NCI-H2107 treated with DMSO at 0.1 percent for 48 hours (cell line): Measurements from ENCODE around the gene GLIPR1L2.
"Not testable (repeated sequence)": the region's sequence is repeated elsewhere in the genome, so short reads cannot be mapped to it uniquely, and the experiment has no call there.

Experiments used
- DNase-seq: peaks from one replicate; lab custom pipeline; 2025; ENCODE audit not compliant: unreplicated experiment; lab: John Stamatoyannopoulos, UW

Gene GLIPR1L2

DNA sequence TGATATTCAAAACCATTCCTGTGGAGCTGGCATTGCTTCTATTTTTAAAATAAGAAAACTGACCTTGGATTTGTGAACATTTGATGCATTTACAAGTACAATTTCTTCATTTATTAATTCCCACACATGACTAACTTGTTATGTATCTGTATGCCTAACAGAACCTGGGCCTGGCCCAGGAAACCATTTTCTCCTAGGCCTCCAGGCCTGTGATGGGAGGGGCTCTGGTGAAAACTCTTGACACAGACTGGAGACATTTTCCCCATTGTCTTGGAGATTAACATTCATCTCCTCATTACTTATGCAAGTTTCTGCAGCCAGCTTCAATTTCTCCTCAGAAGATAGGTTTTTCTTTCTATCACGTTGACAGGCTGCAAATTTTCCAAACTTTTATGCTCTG is 42.0 kb downstream of the GLIPR1L2 start:
- no peak for DNase-seq

- no peak for DNase-seq
Measured at GRCh38 chr12:75437564-75437963, 46.7 kb downstream of the GLIPR1L2 start.

- no peak for DNase-seq
Measured at GRCh38 chr12:75438059-75438754, 47.3 kb downstream of the GLIPR1L2 start.

- no peak for DNase-seq
Measured at GRCh38 chr12:75439048-75439447, 48.2 kb downstream of the GLIPR1L2 start.

DNA sequence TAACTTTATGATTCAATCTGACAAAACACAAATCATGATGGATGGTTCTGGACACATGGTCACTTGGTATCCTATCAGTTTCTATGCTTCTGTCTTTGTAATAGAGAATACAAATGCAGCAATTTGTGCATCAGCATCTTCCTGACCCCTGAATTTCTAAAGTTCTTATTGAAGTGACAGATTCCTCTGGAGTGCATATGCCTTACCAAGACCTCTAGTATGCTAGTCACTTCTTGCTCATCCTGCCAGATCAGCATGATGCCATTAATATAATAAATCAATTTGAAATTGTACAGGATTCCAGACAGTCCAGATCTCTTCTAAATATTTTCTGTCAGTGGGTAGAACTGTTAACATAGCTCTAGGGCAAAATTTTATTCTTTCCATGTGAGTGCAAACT is 49.0 kb downstream of the GLIPR1L2 start:
- no peak for DNase-seq

DNA sequence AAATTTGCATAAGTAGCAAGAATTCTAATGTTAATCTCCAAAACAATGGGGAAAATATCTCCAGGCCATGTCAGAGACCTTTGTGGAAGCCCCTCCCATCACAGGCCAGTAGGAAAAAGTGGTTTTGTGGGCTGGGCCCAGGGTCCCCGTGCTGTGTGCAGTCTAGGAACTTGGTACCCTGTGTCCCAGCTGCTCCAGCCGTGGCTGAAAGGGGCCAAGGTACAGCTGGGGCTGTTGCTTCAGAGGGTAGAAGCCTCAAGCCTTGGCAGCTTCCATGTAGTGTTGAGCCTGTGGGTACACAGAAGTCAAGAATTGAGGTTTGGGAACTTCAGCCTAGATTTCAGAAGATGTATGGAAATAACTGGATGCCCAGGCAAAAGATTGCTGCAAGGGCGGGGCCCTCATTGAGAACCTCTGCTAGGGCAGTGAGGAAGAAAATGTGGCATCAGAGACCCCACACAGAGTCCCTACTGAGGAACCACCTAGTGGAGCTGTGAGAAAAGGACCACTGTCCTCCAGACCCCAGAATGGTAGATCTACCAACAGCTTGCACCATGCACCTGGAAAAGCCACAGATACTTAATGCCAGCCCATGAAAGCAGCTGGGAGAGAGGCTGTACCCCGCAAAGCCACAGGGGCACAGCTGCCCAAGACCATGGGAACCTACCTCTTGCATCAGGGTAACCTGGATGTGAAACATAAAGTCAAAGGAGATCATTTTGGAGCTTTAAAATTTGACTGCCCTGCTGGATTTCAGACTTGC is 51.0 kb downstream of the GLIPR1L2 start:
- DNase-seq = not testable (repeated sequence)

GRCh38 chr12:75442454-75442853 is 51.6 kb downstream of the GLIPR1L2 start:
- not testable (repeated sequence) for DNase-seq

DNA sequence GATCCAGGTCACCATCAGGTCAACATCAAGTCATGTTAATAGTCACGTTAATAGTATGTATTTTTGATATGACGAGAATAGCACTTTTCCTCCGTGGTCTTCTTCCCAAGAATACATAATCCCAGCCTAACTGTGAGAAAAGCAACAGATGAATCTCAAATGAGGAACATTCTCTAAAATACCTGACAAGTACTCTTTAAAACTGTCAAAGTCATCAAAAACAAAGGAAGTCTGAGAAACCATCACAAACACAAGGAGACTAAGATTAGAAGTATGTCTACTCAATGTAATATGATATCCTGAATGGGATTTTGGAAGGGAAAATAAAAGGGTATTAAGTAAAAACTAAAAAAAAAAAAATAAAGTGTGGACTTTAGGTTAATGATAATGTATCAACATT is 52.8 kb downstream of the GLIPR1L2 start:
- no peak for DNase-seq

GRCh38 chr12:75444429-75445136 is 53.7 kb downstream of the GLIPR1L2 start:
- no peak for DNase-seq

- not testable (repeated sequence) for DNase-seq
Measured at GRCh38 chr12:75445137-75445507, 54.2 kb downstream of the GLIPR1L2 start.

DNA sequence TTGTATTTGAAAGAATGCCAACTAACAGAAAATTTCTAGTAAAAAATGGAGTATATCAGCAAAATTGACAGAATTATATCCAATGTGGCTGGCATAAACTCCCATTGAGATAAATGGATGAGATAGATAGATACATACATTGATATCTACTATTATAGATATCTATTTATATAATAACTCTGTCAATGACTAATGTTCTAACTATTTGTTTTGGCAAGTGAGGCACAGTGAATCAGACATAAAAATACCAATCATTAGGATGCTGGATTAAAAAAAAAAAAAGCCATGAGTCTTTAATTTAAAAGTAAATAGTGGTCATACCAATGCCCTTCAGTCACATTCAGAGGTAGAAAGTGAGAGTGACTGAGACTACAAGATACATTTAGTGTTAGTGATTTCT is 56.0 kb downstream of the GLIPR1L2 start:
- DNase-seq = no peak

GRCh38 chr12:75447691-75448393 is 57.0 kb downstream of the GLIPR1L2 start:
- DNase-seq = no peak

DNA sequence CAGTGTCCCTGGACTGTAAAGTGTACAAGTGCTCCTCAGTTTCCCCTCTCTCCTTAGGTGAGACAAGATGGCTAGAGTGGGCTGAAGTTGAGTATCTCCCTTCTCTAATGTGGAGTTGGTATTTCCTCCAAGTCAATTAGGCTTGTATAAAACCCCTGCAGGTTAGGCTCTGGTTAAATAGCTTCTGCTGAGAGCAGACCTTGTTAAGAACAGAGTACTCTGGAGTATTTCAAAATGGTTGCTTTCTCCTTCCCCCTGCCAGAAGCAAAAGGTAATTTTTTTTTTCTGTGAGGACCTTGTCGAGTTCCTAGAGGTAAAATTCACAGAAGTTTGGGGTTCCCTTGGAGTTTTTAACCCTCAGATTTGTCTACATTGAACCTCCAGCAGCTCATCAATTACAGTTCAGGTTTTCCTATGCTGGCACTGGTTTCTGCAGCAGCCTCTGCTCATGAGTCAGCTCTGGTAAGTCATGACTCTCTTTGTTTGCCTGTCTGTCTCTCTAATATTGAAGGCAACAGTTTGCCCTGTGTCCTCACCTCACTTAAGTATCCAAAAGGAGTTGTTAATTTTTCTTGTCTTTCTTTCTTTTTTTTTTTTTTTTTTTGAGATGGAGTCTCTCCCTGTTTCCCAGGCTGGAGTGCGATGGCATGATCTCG is 61.9 kb downstream of the GLIPR1L2 start:
- DNase-seq = no peak

DNA sequence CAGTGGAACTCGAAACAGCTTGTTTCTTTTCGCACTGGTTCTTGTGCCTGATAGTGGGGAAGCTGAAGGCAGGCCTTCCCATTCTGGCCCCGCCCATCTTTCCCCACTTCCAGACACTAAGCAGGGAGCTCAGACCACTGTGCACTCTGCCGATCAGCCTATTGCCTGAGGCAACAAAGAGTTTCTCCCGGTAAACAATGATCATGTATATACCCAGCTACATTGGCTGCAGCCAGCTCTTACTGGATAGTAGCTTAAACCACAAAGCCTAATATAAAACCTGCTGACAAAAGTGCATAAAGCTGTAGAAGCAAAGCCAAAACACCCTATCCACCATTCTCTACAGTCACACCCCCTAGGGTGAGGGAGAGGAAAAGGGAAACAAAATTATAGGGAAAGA is 65.0 kb downstream of the GLIPR1L2 start:
- DNase-seq = no peak

GRCh38 chr12:75457191-75457590 is 66.3 kb downstream of the GLIPR1L2 start:
- DNase-seq = no peak

GRCh38 chr12:75457866-75458265 is 67.0 kb downstream of the GLIPR1L2 start:
- DNase-seq = not testable (repeated sequence)

DNA sequence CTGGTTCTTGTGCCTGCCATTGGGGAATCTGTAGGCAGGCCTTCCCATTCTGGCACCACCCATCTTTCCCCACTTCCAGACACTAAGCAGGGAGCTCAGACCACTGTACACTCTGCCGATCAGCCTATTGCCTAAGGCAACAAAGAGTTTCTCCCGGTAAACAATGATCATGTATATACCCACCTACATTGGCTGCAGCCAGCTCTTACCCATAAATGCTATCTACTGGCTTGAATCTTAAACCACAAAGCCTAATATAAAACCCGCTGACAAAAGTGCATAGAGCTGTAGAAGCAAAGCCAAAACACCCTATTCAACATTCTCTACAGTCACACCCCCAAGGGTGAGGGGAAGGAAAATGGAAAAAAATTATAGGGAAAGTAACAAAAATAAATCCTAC is 68.9 kb downstream of the GLIPR1L2 start:
- DNase-seq = no peak

- DNase-seq = no peak
Measured at GRCh38 chr12:75460204-75460603, 69.3 kb downstream of the GLIPR1L2 start.

DNA sequence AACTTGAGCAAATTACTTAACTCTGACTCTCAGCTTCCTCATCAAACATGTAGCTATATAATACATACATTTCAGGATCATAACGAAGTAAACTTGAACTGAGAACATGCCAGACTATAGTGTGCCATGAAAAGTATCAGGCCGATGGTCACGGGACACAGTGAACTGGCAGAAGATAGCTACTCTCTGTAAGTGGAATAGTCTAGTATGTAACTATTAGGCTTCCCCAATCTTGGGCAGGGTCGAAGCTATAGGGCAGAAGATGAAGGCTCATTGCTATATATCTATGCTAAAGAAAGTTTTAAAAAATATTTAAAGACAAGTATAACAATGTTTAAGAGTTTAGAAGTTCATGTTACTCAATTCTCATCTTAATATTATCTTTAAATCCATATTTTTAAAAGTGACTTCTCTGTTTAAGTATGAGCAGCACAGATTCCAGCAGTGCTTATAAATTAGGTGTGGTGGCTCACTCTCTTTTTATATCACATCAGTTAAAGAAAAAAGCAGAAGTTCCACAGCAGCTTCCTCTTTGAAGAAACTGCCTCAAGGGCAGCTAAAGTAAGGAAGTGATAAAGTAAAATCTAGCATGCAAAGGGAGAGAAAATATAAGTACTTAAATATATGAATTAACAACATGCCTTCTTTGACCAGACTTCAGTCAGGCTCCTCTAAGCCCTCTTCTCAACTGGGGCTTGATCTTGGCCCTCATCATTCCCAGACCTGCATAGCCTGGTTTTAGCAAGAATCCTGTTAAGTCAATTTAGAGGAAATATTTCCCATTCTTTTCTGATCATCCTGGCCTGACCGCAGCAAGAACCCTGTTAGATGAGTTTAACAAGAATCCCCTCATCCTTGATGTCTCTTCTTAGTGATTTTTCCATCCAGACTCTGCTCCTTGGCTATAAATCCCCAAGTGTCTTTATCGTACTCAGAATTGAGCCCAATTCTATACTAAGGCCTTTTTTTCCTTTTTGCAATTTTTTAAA is 81.3 kb downstream of the GLIPR1L2 start:
- DNase-seq = no peak

- DNase-seq = no peak
Measured at GRCh38 chr12:75474116-75474515, 83.2 kb downstream of the GLIPR1L2 start.
